Liver (tissue), 3 donors: ENCODE results near the gene MRPS9.

ENCODE experiments used
- EGR1 ChIP-seq, 2 donors: IDR thresholded peaks; 2 replicates each; pipeline ENCODE4 v1.6.1; 2016 to 2018; ENCODE audit warnings: antibody characterized with exemption in 2 of 2, low read depth in 2 of 2
- FOXA1 ChIP-seq: IDR thresholded peaks from 2 replicates; pipeline ENCODE4 v1.6.1; 2016; ENCODE audit warnings: antibody characterized with exemption
- JUND ChIP-seq, 2 donors: IDR thresholded peaks; 2 replicates each; pipeline ENCODE4 v1.6.1; 2016; ENCODE audit warnings: antibody characterized with exemption in 2 of 2
- NR2F2 ChIP-seq: IDR thresholded peaks from 2 replicates; pipeline ENCODE4 v1.6.1; 2016; ENCODE audit warnings: antibody characterized with exemption
- RAD21 ChIP-seq, 2 donors: IDR thresholded peaks; 2 replicates each; pipeline ENCODE4 v1.6.1; 2016; ENCODE audit warnings: antibody characterized with exemption in 2 of 2, mild to moderate bottlenecking in 2 of 2
- RXRA ChIP-seq, 2 donors: IDR thresholded peaks; 2 replicates each; pipeline ENCODE4 v1.6.1; 2017 to 2018; ENCODE audit warnings: antibody characterized with exemption in 2 of 2, mild to moderate bottlenecking in 1 of 2
- SP1 ChIP-seq: IDR thresholded peaks from 2 replicates; pipeline ENCODE4 v1.6.1; 2018; ENCODE audit warnings: antibody characterized with exemption, mild to moderate bottlenecking
- TAF1 ChIP-seq: conservative IDR thresholded peaks from 2 replicates; pipeline ENCODE4 v1.6.1; 2016; ENCODE audit warnings: antibody characterized with exemption, mild to moderate bottlenecking
- YY1 ChIP-seq: IDR thresholded peaks from 2 replicates; pipeline ENCODE4 v1.6.1; 2016; ENCODE audit warnings: antibody characterized with exemption, mild to moderate bottlenecking
- TF ChIP-seq, protein P1 (sequence below): fragments of 150-350 bp; IDR thresholded peaks from 2 replicates; pipeline ENCODE4 v1.5.1; 2017; ENCODE audit warnings: improper control_type of control experiment, low read depth, low read length; ENCODE audit not compliant: missing input control
- TF ChIP-seq, protein P2 (sequence below): IDR thresholded peaks from 2 replicates; pipeline ENCODE4 v1.6.1; 2016; ENCODE audit warnings: antibody characterized with exemption
- TF ChIP-seq, protein P3 (sequence below): IDR thresholded peaks from 2 replicates; pipeline ENCODE4 v1.6.1; 2016; ENCODE audit warnings: antibody characterized with exemption, mild to moderate bottlenecking
- TF ChIP-seq, protein P4 (sequence below): IDR thresholded peaks from 2 replicates; pipeline ENCODE4 v1.6.1; 2016; ENCODE audit warnings: antibody characterized with exemption
- TF ChIP-seq, protein P5 (sequence below): IDR thresholded peaks from 2 replicates; pipeline ENCODE4 v1.6.1; 2016; ENCODE audit warnings: antibody characterized with exemption
- donor health status: healthy.
- donor health status: healthy.

DNA sequence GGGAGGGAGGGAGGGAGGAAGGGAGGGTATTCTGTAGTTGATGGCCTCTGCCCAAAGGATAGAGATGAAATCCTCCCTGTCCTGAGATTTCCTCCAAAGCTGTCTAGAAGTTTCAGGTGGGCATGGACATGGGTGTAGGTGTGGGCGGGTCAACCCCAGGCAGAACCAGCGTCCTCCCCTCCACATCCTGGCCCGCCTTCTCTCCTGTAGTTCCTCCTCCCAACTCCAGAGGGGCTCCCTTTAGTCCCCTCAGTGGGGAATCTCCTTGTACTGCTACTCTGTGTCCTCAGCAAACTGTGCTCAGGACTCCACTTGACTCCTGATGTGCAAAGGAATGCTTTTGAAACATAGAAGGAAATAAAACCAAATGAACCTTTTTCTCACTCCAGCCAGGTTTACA, 88.1 kb downstream of the MRPS9 start:
- TF ChIP-seq, protein P1, sequence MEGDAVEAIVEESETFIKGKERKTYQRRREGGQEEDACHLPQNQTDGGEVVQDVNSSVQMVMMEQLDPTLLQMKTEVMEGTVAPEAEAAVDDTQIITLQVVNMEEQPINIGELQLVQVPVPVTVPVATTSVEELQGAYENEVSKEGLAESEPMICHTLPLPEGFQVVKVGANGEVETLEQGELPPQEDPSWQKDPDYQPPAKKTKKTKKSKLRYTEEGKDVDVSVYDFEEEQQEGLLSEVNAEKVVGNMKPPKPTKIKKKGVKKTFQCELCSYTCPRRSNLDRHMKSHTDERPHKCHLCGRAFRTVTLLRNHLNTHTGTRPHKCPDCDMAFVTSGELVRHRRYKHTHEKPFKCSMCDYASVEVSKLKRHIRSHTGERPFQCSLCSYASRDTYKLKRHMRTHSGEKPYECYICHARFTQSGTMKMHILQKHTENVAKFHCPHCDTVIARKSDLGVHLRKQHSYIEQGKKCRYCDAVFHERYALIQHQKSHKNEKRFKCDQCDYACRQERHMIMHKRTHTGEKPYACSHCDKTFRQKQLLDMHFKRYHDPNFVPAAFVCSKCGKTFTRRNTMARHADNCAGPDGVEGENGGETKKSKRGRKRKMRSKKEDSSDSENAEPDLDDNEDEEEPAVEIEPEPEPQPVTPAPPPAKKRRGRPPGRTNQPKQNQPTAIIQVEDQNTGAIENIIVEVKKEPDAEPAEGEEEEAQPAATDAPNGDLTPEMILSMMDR = no peak
- TF ChIP-seq RAD21 (IDR thresholded peaks at IDR 0.05) = no peak
- TF ChIP-seq, protein P2, sequence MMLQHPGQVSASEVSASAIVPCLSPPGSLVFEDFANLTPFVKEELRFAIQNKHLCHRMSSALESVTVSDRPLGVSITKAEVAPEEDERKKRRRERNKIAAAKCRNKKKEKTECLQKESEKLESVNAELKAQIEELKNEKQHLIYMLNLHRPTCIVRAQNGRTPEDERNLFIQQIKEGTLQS = no peak
- TF ChIP-seq, protein P3, sequence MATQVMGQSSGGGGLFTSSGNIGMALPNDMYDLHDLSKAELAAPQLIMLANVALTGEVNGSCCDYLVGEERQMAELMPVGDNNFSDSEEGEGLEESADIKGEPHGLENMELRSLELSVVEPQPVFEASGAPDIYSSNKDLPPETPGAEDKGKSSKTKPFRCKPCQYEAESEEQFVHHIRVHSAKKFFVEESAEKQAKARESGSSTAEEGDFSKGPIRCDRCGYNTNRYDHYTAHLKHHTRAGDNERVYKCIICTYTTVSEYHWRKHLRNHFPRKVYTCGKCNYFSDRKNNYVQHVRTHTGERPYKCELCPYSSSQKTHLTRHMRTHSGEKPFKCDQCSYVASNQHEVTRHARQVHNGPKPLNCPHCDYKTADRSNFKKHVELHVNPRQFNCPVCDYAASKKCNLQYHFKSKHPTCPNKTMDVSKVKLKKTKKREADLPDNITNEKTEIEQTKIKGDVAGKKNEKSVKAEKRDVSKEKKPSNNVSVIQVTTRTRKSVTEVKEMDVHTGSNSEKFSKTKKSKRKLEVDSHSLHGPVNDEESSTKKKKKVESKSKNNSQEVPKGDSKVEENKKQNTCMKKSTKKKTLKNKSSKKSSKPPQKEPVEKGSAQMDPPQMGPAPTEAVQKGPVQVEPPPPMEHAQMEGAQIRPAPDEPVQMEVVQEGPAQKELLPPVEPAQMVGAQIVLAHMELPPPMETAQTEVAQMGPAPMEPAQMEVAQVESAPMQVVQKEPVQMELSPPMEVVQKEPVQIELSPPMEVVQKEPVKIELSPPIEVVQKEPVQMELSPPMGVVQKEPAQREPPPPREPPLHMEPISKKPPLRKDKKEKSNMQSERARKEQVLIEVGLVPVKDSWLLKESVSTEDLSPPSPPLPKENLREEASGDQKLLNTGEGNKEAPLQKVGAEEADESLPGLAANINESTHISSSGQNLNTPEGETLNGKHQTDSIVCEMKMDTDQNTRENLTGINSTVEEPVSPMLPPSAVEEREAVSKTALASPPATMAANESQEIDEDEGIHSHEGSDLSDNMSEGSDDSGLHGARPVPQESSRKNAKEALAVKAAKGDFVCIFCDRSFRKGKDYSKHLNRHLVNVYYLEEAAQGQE = no peak
- TF ChIP-seq SP1 = no peak
- no peak for TF ChIP-seq JUND (IDR thresholded peaks at IDR 0.05)
- no peak for TF ChIP-seq EGR1 (IDR thresholded peaks at IDR 0.05; ENCODE audit: low read depth in 2 of 2)
- no peak for TF ChIP-seq YY1
- TF ChIP-seq, protein P4, sequence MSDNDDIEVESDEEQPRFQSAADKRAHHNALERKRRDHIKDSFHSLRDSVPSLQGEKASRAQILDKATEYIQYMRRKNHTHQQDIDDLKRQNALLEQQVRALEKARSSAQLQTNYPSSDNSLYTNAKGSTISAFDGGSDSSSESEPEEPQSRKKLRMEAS = no peak
- no peak for TF ChIP-seq TAF1
- no peak for TF ChIP-seq RXRA (IDR thresholded peaks at IDR 0.05)
- no peak for TF ChIP-seq NR2F2
- TF ChIP-seq, protein P5, sequence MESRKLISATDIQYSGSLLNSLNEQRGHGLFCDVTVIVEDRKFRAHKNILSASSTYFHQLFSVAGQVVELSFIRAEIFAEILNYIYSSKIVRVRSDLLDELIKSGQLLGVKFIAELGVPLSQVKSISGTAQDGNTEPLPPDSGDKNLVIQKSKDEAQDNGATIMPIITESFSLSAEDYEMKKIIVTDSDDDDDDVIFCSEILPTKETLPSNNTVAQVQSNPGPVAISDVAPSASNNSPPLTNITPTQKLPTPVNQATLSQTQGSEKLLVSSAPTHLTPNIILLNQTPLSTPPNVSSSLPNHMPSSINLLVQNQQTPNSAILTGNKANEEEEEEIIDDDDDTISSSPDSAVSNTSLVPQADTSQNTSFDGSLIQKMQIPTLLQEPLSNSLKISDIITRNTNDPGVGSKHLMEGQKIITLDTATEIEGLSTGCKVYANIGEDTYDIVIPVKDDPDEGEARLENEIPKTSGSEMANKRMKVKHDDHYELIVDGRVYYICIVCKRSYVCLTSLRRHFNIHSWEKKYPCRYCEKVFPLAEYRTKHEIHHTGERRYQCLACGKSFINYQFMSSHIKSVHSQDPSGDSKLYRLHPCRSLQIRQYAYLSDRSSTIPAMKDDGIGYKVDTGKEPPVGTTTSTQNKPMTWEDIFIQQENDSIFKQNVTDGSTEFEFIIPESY = no peak
- TF ChIP-seq FOXA1 = no peak
